GM21390 (cell line): ENCODE measurements around the gene ANKIB1.

Experiments
- ATAC-seq: cut with Tn5 transposase; IDR thresholded peaks from one replicate; pipeline ENCODE4 v1.9.1; 2021; ENCODE audit not compliant: unreplicated experiment

ANKIB1 gene

DNA sequence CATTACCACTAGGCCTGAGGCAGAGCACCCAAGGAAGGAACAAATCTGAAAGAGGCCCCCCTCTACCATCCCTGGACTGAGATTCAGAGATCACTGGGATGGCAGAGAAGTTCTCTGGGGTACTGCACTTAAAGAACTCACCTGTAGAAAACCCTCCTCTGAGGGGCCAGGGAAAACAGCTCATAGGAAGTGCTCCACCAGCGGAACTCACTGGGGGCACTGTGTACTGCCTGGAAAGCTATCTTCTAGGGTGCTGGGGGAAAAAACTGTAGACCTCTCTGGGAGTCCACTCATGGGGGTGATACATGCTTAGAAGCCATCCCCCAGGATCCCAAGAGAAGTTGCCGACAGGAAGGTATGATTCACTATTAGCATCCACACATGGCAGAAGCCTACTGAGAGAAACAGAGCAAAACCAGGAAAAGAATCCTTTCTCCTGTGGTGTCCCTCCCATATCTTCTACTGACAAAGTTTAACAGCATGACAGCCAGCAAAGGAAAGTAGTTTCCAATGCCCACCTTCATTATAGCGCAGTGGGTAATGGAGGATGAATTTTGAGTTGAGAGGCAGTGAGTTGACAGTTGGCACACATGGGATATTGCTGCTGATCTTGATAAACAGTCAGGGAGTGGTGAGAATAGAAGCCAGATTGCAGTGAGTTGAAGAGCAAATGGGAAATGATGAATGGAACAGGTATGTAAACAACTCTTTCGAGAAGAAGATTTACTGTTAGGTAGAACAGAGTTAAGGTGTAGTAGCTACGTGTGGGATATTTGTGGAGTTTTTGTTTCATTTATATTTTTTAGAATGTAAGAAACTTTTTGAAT lies 20.9 kb downstream of the ANKIB1 start:
- no peak for ATAC-seq

- ATAC-seq: no peak
Measured at GRCh38 chr7:92268921-92269320, 23.1 kb downstream of the ANKIB1 start.

GRCh38 chr7:92275327-92275726 lies 29.6 kb downstream of the ANKIB1 start:
- ATAC-seq: no peak

GRCh38 chr7:92276460-92276864 lies 30.7 kb downstream of the ANKIB1 start:
- peak; percentile 92 for ATAC-seq

DNA sequence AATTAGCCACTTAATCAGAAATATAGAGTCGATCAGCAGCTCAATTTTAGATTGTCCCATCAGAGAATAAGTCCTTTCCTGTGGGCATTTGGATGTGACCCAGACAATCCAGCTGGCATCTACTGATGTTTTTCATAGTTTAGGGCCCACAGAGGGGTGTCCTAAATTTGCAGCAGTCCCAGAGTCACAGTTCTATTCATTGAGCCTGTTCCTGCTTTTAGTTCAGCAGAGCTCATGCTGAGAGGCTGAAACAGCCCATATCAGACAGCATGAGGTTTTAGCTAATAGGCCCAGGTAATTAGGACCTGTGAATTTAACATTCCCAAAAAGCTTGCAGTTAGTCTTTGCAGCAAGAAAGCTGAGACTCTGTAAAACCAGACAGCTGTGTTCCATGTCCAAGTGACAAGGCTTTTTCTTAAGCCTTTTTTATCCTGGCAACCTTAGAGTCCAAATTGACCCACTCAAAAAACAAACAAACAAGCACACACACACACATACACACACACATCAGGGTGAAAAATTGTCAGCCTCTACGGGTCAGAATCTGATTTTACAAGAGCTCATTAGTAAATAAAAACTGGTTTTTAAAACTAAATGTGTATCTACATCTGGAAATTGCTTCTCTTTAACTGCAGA lies 33.7 kb downstream of the ANKIB1 start:
- ATAC-seq: no peak

DNA sequence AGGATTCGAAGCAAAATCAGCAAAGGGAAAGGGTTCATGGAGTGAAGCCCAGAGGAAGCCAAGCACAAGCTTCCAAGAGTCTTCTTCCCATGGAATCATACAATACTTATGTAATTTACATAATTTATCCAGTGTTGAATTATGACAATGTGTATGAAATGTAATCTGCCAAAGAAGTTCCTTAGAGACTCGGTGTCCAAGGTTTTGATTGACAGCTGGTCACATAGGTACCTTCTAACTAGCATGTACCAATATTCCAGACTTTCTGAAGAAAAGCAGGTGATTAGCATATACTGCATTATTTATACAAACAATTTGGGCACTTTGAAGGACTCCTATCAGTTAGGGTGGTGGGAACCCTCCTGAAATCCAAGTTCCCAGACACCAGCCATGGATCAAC lies 35.3 kb downstream of the ANKIB1 start:
- ATAC-seq: no peak

DNA sequence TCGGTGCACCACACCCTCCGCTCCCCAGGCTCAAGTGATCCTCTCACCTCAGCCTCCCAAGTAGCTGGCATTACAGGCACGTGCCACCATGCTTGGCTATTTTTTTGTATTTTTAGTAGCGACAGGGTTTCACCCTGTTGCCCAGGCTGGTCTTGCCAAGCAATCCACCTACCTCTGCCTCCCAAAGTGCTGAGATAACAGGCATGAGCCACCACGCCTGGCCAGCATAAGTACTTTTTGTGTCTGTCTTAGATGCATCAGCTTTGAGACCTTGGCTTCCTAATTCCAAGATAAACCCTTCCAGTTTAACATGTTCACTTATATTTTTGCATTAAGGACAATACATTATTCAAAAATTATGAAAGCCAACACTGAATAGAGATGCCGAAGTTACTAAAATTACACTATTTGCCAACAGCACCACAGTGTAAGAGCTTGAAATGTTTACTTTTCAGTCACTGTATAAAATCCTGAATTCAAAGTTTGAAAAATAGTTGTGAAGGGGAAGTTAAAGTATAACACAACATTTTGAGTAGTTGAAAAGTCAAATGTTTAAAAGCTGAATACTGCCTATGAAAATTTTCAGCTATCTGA lies 36.5 kb downstream of the ANKIB1 start:
- ATAC-seq: no peak

DNA sequence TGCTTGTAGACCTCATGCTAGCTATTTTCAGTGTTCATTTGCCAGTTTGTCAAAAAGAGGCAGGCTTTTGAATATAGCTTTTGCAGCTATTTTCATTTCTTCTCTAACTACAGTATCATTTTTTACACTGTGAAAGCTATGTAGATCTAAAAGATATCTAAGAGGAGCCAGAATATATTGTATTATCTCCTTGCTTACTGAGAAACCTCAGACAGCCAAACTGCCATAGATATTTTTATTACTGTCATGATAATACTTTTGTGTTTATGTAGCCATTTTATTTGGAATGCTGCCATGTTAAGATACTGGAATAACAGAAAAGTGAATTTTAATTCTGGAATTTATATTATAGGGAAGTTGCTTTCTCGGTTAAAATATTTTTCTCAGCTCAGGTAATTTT lies 37.2 kb downstream of the ANKIB1 start:
- no peak for ATAC-seq

DNA sequence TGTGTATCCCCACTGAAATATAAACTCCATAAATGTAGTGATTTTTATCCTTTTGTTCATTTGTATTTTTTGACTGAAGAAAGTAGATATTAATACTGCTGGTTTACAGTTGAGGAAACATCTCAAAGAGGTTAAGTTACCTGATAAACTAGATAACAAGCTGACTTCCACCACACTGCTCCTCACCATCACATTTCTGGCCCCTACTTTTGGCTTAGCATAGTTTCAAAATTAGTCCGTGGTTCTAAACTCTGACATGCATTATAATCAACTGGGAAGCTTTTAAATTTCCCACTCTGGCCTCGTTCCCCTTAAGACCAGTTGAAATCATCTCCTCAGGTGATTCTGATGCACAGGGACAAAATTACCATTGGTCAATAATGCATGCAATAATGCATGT lies 43.5 kb downstream of the ANKIB1 start:
- ATAC-seq: no peak

GRCh38 chr7:92292981-92293380 lies 47.2 kb downstream of the ANKIB1 start:
- no peak for ATAC-seq

DNA sequence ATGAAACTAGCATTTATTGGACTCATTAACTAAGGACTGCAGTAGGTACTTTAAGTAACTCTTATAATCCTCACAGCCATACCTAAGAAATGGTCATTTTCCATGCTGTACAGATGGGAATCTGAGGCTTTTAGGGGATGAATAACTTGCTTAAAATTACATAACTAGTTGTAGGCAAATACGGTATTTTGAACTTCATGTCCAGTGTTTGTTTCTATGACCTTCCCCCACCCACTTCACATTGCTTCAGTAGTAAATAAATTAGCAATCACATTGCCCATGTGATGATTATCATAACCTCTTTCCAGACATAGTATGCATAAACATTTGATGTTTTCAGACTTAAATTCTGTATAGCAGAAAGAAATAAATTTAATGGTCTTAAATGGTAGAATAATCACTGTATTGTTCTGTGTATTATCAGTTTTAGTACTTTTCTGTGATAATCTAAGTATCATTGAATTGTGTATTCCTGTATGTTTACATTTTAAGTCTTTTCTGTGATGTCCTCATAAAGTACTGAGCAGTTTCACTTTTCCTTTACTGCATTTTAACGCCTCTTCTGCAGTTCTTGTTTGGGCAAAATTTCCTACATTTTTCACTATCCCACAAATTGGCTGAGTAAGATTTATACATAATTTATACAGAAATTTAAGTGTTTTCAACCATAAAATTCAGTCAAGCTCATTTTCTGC lies 48.3 kb downstream of the ANKIB1 start:
- ATAC-seq: no peak

- no peak for ATAC-seq
Measured at GRCh38 chr7:92295391-92295790, 49.6 kb downstream of the ANKIB1 start.

DNA sequence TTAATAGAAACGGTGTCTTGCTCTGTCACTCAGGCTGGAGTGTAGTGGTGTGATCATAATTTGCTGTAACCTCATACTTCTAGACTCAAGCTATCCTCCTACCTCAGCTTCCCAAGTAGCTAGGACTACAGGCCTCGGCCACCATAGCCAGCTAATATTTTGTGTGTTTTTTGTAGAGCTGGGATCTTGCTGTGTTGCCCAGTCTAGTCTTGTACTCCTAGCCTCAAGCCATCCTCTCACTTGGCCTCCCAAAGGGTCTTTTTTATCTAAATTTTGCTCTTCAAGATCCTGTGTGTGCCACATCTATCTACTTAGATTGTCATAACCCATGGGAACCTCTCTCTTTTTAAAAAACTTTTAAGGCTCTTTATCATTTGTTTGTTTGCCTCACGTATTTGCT lies 50.5 kb downstream of the ANKIB1 start:
- ATAC-seq: no peak

DNA sequence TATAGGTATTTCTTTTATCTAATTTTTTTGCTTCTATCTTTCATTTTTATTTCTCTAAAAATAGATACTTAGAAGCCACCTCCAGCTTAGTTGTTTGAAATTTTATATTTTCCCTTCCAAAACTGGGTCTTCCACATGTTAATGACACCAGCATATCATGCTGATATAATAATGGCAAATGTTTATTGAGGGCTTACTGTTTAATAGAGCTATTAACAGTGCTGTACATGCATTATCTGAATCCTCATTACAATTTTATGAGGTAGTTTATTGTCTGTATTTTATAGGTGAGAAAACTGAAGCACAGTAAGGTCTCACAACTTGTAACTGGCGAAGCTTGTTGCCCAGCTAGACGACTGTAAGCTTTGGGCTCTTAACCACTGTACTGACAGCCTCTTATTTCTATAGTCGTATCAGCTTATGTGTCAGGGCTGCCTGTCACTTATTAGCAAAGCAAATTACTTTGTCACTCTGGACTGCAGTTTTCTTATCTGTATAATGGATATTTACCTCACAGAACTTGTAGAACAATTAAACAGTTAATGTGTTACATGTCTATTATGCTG lies 51.2 kb downstream of the ANKIB1 start:
- ATAC-seq: no peak

DNA sequence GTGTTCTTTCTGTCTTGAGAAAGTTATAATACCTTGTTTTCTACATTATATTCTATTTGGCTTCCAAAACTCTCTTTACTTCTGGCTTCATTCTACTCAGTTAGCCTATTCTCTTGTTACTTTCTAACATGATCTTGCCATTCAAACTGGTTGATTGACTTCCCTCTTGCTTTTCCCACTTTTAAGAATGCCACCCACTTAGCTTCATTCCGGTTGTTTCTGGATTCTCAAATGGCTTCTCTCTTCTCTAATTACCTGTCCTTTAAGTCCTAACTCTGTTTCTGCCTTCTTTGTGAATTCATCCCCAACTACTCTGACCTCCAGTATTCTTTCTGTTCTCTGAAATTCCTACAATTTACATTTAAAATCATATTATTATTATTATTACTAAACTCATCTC lies 52.0 kb downstream of the ANKIB1 start:
- ATAC-seq: no peak

DNA sequence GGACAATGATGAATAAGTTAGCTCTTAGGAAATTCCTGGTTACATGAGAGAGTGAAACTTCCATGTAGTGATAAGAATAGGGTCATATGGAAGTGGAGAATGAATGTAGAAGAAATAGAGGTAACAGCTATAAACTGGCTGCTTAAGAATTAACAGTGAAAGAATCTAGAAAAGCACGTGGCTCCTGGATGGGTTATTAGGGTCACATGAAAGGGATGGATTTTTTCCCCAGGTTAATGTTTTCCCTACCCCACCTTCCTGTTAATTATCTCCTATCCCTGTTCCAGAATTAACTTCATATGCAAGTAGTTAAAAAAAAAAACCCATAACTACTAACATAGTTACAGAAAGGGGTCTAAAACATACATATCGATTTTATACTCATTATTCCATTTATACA lies 58.0 kb downstream of the ANKIB1 start:
- ATAC-seq: no peak

- ATAC-seq: no peak
Measured at GRCh38 chr7:92304406-92304893, 58.7 kb downstream of the ANKIB1 start.

DNA sequence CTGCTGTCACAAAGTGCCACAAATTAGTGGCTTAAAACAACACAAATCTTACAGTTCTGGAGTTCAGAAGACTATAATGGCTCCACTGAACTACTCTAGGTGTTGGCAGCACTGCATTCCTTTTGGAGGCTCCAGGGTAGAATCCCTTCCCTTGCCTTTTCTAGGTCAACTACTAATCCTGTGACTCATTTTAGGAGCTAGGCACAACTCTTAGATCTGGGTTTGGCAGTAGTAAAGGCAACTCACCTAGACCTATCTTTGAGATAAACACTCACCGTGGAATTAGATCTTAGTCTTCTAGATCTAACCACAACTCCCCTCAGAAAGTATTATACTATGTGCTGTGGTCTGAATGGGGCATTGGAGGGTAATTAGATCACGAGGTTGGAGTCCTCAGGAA lies 60.4 kb downstream of the ANKIB1 start:
- ATAC-seq: no peak

DNA sequence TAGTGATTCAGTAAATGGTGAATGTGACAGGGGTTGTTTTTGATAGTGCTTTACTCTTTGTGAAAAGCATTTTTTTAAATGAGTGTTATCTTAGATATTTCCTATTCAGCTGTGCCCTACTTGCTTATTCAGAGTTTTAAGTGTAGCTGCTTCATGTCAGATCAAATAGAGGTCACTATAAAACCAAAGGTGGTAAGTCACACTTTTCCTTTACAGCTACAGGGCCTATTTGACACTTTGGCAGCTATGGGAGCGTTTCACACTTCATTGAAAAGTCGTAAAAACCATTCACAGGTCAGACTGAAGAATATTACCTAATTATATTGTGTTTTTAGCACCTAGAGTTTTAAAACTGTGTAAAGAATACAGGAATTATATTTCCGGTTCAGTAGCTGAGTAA lies 67.3 kb downstream of the ANKIB1 start:
- no peak for ATAC-seq

GRCh38 chr7:92319243-92319642 lies 73.5 kb downstream of the ANKIB1 start:
- ATAC-seq: no peak

DNA sequence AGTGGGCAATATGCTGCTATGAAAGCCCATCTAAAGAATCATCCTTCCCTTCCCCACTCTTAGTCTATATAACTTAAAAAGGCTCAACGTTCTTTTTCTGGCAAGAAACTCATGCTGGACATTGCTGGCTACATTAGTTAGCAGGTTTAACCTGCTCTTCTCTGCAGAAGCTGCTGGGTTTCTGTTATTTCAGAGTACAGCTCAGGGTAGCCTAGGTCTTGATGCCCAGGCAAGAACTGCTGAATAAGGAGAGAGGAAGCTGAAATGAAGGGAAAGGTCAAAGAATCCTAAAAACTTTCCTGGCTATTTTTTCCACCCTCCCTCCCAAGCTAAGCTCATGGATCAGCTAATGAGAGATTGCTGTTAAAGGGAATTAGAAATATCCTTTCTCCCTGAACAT lies 79.4 kb downstream of the ANKIB1 start:
- no peak for ATAC-seq
